ENCODE results near the gene CCDC107.

CCDC107 gene

DNA sequence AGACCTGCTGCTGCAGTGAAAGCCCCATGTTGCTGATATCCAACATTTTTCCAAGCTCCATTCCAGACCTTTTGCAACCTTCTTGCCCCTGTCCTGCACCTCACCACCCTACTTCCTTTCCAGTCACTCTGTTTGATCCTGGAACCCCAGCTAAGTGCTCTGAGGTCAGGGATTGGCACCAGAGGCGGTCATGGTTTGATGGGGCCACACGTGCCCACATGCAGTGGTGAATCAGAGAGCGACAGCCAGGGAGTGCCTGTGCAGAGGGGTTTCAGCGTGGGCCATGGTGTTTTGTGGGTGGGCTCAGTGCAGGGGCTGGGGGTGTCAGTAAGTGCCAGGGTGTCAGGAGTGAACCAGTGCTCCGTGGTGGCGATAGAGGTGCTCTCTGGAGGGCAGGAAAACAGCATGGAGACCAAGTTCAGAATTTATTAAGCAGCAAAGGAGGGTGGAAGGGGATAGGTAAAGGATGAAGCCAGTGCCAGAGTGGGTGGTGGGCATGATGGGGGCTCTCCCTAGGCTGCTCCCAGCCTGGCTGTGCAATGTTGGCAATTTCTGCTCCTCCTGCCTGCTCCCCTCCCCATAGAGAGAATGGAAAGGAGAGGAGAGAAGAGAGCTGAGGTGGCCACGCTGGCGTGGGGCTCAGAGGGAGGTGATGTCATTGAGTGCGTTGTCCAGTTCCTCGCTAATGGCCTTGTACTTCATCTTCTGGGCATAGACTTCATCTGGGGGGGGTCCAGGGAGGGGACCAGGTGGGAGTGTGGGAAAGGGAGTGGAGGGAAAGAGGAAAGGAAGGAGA is 24.6 kb downstream of the CCDC107 start:
- TF ChIP-seq, protein P1, sequence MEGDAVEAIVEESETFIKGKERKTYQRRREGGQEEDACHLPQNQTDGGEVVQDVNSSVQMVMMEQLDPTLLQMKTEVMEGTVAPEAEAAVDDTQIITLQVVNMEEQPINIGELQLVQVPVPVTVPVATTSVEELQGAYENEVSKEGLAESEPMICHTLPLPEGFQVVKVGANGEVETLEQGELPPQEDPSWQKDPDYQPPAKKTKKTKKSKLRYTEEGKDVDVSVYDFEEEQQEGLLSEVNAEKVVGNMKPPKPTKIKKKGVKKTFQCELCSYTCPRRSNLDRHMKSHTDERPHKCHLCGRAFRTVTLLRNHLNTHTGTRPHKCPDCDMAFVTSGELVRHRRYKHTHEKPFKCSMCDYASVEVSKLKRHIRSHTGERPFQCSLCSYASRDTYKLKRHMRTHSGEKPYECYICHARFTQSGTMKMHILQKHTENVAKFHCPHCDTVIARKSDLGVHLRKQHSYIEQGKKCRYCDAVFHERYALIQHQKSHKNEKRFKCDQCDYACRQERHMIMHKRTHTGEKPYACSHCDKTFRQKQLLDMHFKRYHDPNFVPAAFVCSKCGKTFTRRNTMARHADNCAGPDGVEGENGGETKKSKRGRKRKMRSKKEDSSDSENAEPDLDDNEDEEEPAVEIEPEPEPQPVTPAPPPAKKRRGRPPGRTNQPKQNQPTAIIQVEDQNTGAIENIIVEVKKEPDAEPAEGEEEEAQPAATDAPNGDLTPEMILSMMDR (IDR thresholded peaks at IDR 0.05; ENCODE audit: low read length) = no peak
- TF ChIP-seq EZH2 (IDR thresholded peaks at IDR 0.05; ENCODE audit: borderline replicate concordance, low read length) = no peak
- H3K9me2 ChIP-seq (ENCODE audit: low read depth, low read length) = no peaks in the 10 kb centered on the region
- no peak overlapping the region for H3K9ac ChIP-seq (ENCODE audit: low read length)
- no peaks in the 10 kb centered on the region for H3K79me2 ChIP-seq (ENCODE audit: insufficient read depth, low read length)
- no peak overlapping the region for H3K27ac ChIP-seq (ENCODE audit: low read depth, low read length, poor library complexity, severe bottlenecking)
- H3K27me3 ChIP-seq (ENCODE audit: insufficient read depth, low read length) = no peaks in the 10 kb centered on the region; the same call in 1 of the 2 replicates
- no peaks in the 10 kb centered on the region for H4K20me1 ChIP-seq (ENCODE audit: insufficient read depth, low read length)
- no peak overlapping the region for H3K4me3 ChIP-seq (ENCODE audit: low read depth, low read length, poor library complexity, severe bottlenecking)
- H3K4me2 ChIP-seq (ENCODE audit: low read length) = no peak overlapping the region
- H3K9me3 ChIP-seq (ENCODE audit: low read length) = no peaks in the 10 kb centered on the region
- no peaks in the 10 kb centered on the region for H3F3A ChIP-seq (ENCODE audit: insufficient read depth, low read length)
- H2AFZ ChIP-seq (ENCODE audit: low read length) = no peak overlapping the region
- peaks cover 25% of the 10 kb centered on the region for H3K4me1 ChIP-seq (ENCODE audit: insufficient read depth, low read length, severe bottlenecking)
- no peaks in the 10 kb centered on the region for H3K36me3 ChIP-seq (ENCODE audit: insufficient read depth, low read length)

DNA sequence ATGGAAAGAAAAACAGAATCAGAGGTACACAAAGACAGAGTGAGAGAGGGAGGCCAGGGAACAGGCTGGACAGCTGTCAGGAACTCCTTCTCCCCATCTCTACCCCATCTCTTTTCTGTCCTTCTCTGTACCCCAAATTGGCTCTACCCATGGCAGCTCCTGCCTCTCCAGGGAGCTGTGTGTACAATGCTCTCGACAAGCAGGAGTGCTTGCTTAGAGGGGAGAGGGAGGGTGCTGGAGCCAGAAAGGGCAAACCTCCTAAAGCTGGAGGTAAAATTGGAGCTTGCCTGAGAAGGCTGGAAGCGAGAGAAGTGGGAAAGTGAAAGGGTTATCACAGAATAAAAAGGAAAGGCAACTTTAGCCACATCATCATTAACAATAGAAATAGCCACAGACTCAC is 25.2 kb downstream of the CCDC107 start:
- no peaks in the 10 kb centered on the region for H3K9me3 ChIP-seq (ENCODE audit: low read length)
- no peak overlapping the region for H2AFZ ChIP-seq (ENCODE audit: low read length)
- TF ChIP-seq, protein P1 (IDR thresholded peaks at IDR 0.05; ENCODE audit: low read length) = no peak
- no peak for TF ChIP-seq EZH2 (IDR thresholded peaks at IDR 0.05; ENCODE audit: borderline replicate concordance, low read length)
- H4K20me1 ChIP-seq (ENCODE audit: insufficient read depth, low read length) = no peaks in the 10 kb centered on the region
- no peaks in the 10 kb centered on the region for H3K79me2 ChIP-seq (ENCODE audit: insufficient read depth, low read length)
- no peak overlapping the region for H3K9ac ChIP-seq (ENCODE audit: low read length)
- no peak overlapping the region for H3K4me3 ChIP-seq (ENCODE audit: low read depth, low read length, poor library complexity, severe bottlenecking)
- no peak overlapping the region for H3K4me2 ChIP-seq (ENCODE audit: low read length)
- H3K27me3 ChIP-seq (ENCODE audit: insufficient read depth, low read length) = no peaks in the 10 kb centered on the region; the same call in 1 of the 2 replicates
- no peak overlapping the region for H3K27ac ChIP-seq (ENCODE audit: low read depth, low read length, poor library complexity, severe bottlenecking)
- peaks cover 30% of the 10 kb centered on the region for H3K4me1 ChIP-seq (ENCODE audit: insufficient read depth, low read length, severe bottlenecking)
- H3K9me2 ChIP-seq (ENCODE audit: low read depth, low read length) = no peaks in the 10 kb centered on the region
- no peaks in the 10 kb centered on the region for H3F3A ChIP-seq (ENCODE audit: insufficient read depth, low read length)
- no peaks in the 10 kb centered on the region for H3K36me3 ChIP-seq (ENCODE audit: insufficient read depth, low read length)

DNA sequence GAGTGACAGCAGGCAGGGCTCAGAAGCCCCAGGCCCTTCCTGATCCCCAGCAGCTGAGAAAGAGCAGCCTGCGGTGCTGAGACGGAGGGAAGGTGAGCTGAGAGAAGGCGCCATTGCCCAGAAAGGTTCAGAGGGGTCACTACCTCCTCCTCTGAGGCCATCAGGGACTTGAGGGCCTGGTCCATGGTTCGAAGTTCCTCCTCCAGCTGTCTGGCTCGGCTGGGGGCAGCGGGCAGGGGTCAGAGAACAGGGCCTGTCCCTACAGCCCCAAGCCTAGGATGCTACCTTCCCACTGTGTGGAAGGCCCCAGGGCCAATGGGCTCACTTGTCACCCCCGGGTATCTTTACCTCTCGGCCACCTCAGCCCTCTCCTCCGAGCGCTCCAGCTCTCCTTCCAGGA is 26.8 kb downstream of the CCDC107 start:
- no peak overlapping the region for H3K4me2 ChIP-seq (ENCODE audit: low read length)
- H3K4me1 ChIP-seq (ENCODE audit: insufficient read depth, low read length, severe bottlenecking) = peaks cover 34% of the 10 kb centered on the region
- no peak overlapping the region for H3K9ac ChIP-seq (ENCODE audit: low read length)
- no peaks in the 10 kb centered on the region for H3K9me3 ChIP-seq (ENCODE audit: low read length)
- H3K9me2 ChIP-seq (ENCODE audit: low read depth, low read length) = no peaks in the 10 kb centered on the region
- H3K4me3 ChIP-seq (ENCODE audit: low read depth, low read length, poor library complexity, severe bottlenecking) = no peak overlapping the region
- no peaks in the 10 kb centered on the region; the same call in 1 of the 2 replicates for H3K27me3 ChIP-seq (ENCODE audit: insufficient read depth, low read length)
- no peaks in the 10 kb centered on the region for H3K79me2 ChIP-seq (ENCODE audit: insufficient read depth, low read length)
- H4K20me1 ChIP-seq (ENCODE audit: insufficient read depth, low read length) = no peaks in the 10 kb centered on the region
- TF ChIP-seq, protein P1 (IDR thresholded peaks at IDR 0.05; ENCODE audit: low read length) = no peak
- no peak for TF ChIP-seq EZH2 (IDR thresholded peaks at IDR 0.05; ENCODE audit: borderline replicate concordance, low read length)
- no peak overlapping the region for H2AFZ ChIP-seq (ENCODE audit: low read length)
- no peak overlapping the region for H3K27ac ChIP-seq (ENCODE audit: low read depth, low read length, poor library complexity, severe bottlenecking)
- H3F3A ChIP-seq (ENCODE audit: insufficient read depth, low read length) = no peaks in the 10 kb centered on the region
- H3K36me3 ChIP-seq (ENCODE audit: insufficient read depth, low read length) = no peaks in the 10 kb centered on the region

All from OCI-LY1 (cell line).